Activated CD8-positive, alpha-beta memory T cell treated with anti-CD3 and anti-CD28 coated beads, Interleukin-2, amount 50 U/mL, for 4 hours (primary cell): Measurements from ENCODE around the gene IQCH.
"Not testable (repeated sequence)": the region's sequence is repeated elsewhere in the genome, so short reads cannot be mapped to it uniquely, and the experiment has no call there.

ENCODE experiments used
- DNase-seq: peaks from one replicate; pipeline ENCODE4 v3.0.0-alpha.2; 2020

IQCH gene

DNA sequence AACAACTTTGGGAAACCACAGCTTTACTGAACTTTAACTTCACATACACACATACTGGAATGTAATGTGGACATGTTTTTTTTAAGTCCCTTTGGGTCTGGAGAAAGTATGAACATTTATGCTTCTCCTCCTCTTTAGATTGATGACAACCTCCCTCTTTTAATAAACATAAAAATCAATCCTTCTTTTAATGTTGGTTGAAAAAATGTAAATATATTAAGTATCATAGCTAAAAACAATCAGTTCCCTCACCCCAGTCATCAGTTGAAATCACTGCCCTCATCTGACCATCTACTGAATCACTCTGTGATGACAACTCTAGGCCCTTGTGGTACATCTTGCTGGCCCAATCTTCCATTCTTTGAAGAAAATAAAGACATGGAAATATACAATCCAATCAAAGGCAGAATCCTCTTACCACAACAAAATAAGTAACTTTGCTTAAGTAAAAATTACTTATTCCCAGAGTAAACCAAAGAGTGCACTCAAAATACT, 6.5 kb upstream of the IQCH start:
- no peak for DNase-seq

DNA sequence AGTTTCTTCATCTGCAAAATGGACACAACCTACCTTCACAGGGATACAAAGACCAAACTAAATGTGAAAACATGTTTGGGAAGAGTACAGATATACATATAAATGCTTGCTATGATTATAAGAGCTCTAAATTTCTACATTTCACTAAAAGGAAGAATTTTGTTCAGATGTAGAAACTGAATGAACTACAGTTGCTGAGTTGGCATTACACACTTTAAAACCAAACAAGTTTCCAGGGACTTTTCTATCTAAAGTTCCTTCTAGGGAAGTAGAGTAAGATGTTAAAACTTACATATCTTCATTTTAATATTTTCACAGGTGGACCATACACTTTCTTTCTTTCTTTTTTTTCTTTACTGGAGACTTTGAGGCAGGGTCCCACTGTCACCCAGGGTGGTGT, 4.8 kb upstream of the IQCH start:
- no peak for DNase-seq

DNA sequence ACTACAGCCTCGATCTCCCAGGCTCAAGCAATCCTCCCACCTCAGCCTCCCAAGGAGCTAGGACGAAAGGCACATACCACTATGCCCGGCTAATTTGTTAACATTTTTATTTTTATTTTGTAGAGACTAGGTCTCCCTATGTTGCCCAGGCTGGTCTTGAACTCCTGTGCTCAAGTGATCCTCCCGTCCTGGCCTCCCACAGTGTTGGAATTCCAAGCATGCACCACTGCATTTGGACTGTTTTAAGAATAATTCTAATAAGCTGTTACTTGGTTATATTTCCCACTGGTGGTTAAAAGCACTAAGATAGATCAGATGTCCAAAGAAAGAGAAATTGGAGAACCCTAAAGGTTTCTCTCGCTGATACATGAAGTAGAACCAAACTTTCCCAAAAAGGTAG, 3.3 kb upstream of the IQCH start:
- no peak for DNase-seq

DNA sequence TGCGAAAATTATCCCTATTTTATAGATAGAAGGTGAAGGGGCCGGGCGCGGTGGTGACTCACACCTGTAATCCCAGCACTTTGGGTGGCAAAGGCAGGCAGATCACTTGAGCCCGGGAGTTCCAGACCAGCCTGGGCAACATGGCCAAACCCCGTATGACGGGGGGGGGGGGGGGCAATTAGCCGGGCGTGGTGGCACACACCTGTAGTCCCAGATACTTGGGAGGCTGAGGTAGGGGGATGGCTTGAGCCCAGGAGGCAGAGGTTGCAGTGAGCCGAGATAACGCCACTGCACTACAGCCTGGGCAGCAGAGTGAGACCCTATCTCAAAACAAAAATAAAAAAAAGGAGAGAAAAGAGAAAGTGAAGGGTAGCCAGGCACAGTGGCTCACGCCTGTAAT, 1.5 kb upstream of the IQCH start:
- no peak for DNase-seq

DNA sequence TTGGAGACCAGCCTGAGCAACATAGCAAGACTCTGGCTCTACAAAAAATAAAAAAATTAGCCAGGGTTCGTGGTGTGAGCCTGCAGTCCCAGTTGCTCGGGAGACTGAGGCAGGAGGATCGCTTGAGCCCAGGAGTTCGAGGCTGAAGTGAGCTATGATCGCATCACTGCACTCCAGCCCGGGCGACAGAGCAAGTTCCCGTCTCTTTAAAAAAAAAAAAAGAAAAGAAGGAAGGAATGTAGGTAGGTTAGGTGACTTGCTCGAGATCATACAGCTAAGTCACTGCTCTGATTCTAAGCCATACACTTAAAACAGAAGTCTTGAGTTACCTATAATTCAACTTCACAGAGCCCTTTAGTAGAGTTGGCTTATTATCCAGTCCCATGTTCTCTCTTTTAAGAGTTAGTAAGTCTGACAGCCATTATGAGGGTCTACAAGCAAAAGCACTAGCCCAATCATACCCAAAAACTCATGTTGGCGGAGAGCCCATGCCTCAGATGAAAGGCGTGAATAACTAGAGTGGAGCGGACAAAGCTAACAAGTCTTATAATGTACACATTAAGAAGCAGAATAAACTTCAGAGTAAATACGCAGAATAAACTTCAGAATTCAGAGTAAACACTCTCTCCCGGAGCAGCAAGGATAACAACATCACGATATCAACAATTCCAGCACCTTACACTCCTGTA, 893 bp upstream of the IQCH start:
- no peak for DNase-seq

DNA sequence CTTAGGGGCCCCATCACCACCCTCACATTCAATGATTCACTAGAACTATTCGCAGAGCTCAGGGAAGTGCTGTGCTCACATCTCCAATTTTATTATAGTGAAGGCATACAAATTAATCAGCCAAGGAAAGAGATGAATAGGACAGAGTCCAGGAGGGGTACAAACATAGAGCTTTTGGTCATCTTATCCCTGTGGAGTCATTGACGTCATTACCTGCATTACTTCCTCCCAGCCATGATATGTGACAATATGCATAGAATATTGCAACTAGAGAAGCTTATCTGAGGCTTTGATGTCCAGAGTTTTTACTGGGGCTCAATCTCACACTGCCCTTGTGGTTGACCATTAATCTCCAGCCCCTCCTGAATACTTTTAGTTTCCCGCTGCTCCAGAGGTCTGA, 1.5 kb downstream of the IQCH start:
- no peak for DNase-seq

DNA sequence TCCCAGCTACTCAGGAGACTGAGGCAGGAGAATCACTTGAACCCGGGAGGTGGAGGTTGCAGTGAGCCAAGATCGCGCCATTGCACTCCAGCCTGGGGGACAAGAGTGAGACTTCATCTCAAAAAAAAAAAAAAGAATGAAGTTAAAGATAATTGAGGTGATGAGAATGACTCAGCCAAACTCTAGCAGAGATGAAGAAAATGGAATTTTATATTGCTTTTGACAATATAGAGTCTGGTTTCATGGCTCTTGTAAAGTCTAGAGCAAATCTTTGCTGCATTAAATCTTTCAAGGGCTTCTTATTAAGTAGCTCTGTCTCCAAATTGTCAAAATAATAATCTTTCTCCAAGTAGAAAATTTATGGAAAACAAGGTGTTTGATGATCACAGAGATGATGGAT, 3.8 kb downstream of the IQCH start:
- DNase-seq, result not testable (repeated sequence)

DNA sequence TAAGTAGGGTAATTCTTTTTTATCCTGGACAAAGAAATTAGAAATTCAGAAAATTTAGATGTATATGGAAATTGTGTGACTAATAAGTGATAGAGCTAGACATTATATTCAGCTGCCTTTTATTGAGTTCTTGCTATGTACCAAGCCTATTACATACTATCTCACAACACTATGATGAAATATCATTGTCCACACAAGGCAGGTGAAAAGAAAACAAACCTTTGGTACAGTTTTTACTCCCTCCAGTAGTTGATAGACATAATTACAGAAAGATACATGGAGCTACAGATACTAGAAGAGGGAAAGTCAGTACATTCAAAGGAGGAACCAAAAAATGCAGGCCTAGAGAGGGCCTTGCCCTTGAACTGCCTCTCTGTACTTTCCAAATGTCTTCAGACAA, 4.8 kb downstream of the IQCH start:
- no peak for DNase-seq

DNA sequence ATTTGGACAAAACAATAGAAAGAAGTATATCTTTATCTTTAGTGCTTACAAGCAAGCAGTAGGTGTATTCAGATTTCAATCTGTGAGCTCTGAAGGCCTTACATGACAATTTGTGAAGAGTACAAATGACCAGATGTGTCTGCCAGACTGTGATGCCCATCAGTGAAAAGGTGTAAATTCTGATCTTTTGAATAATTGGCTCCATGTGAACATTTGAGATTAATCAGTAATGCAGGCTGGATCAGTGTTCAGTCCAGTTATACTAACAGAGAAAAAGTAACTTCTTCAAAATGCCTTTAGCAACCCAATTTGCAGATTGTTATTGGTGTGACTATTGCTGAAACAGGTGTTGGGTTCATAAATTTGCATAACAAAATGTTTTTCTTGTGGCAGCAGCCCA, 5.2 kb downstream of the IQCH start:
- no peak for DNase-seq

DNA sequence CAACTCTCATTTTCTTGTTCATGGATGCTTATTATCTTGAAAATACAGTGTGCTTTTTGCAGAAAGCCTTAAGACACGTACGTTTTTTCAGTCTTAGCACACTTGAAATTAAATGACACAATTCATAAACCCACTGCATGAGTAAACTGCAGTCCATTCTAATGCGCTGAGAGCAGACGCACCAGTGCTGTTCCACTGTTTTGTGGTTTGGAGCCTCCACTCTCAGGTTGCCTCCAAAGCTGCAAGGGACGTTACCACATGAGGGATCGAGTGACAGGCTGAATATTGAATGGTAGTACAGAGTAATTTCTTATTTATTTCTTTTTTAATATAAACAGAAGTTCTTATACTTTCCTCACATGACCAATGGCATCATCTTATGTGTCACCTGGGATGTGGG, 12.3 kb downstream of the IQCH start:
- DNase-seq, result no peak

DNA sequence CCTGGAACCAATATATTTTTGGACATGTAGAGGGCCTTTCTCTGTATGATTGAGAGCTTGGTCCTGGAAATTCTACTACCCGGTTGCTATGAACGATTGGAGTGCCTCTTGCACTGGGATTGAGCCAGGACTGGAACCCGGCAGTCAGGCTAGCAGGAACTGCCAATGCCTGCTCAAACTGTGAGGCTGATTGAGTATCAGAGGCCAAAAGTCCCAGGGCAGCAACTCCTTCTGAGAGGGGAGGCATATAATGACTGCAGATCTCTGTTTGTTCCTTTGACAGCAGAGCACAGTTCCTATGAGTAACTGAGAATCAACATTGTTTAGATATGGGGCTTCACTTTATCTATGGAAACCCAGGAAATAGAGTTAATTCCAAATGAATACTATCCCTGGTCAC, 12.9 kb downstream of the IQCH start:
- no peak for DNase-seq

DNA sequence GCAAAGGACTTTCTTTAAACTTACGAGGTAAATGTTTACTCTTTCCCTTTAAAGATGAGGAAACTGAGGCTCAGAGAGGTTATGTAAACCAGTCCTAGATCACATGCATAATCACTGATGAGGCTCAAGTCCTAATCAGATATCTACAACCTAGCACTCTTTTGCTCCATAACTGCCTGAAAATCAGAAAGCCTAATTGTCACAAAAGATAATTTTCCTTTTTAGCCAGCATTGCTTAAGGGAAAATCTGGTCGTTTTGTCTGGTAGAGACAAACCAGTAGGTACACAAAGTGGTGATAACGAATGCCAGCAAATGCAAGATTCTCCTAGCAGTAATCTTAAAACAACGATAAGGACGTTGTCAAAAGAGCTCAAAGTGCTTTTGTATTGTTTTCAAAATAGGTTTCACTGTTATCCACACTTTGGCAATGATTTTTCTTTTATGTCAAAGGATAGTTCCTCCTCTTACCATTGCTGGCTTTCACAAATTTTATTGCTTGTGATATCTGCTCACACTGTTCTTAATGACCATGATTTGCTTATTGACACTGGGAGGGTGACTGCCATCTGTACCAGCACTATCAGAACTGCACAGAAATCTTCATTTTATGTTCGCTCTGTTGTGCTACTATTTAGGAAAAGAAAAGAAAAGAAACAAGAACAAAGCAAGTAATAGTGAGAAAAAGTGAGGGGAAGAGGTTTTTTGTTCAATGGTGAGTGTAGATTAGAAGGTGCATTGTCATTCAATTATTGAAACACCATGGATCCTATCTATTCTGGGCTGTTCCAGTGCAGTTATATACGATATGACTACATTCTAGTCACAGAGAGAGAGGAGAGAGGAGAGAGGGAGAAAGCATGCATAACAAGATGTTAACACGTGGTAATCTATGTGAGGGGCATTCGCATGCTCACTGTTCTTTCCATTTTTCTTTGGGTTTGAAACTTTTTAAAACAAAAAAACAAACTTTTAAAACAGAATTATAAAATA, 13.7 kb downstream of the IQCH start:
- no peak for DNase-seq

DNA sequence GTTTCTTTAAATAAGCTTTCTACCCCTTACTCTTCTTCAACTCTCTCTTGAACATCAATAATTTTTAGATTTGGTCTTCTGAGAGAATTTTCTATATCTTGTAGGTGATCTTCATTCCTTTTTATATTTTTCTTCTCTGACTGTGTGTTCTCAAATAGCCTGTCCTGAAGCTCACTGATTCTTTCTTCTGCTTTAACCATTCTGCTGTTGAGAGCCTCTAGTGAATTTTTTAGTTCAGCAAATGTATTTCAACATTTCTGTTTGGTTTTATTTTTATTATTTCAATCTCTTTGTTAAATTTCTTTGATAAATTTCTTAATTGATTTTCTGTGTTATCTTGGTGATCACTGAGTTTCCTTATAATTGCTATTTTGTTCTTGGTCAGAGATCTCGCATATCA, 19.6 kb downstream of the IQCH start:
- DNase-seq, result no peak

DNA sequence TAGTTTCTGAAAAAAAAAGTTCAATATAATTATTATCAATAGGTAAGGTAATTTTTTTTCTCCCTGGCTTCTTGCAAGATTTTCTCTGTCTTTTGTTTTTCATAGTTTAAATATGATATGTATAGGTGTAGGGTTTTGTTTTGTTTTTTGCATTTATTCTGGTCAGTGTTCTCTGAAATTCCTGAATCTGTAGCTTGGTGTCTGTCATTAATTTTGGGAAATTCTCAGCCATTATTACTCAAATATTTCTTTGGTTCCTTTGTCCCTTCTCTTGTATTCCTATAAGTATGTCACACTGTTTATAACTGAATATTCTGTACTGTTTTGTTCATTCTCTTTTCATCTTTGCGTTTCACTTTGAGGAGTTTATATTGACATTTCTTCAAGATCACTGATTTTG, 22.1 kb downstream of the IQCH start:
- DNase-seq, result no peak

DNA sequence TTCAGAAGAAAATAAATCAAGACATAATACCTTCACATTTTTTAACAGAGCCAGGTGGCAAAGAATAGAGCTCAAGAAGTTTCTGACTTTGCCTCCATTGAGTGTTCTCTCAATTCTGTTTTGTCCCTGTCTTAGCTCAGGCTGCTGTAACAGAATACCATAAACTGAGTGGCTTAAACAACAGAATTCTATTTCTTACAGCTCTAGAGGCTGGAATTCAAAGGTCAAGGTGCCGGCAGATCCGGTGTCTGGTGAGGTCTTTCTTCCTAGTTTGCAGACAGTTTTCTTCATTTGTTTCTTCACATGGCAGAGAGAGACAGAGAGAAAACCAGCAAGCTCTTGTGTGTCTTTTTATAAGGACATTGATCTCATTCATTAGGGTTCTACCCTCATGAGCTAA, 25.6 kb downstream of the IQCH start:
- DNase-seq, result no peak

DNA sequence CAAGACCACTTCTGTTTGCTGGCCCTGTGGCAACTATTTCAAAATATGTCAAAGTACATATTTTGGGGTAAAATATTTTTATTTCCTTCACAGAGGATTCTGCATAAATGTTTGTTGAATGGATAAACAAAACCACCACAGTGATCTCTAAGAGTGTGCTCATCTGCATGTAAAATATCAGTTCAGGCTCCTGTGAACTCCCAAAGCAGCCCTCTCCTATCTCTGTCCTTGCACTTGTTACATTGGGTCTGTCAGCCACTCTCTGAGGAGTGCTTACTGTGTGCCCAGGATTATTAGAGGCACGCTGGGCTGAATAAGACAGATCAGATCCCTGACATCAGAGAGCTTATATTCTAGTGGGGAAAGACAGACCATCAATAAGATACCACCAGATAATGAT, 27.1 kb downstream of the IQCH start:
- DNase-seq, result no peak

DNA sequence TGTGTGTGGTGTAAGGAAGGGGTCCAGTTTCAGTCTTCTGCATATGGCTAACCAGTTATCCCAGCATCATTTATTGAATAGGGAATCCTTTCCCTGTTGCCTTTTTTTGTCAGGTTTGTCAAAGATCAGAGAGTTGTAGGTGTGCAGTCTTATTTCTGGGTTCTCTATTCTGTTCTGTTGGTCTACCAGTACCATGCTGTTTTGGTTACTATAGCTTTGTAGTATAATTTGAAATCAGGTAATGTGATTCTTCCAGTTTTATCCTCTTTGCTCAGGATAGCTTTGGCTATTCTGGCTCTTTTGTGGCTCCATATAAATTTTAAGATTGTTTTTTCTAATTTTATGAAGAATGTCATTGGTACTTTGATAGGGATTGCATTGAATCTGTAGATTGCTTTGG, 31.0 kb downstream of the IQCH start:
- DNase-seq, result not testable (repeated sequence)

DNA sequence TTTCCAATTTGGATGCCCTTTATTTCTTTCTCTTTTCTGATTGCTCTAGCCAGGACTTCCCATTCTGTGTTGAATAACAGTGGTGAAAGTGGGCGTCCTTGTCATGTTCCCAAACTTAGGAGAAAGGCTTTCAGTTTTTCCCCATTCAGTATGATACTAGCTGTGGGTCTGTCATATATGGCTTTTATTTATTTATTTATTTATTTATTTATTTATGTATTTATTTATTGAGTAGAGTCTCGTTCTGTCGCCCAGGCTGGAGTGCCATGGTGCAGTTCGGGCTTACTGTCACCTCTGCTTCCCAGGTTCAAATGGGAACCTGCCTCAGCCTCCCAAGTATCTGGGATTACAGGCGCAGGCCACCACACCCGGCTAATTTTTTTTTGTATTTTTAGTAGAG, 31.8 kb downstream of the IQCH start:
- DNase-seq, result not testable (repeated sequence)

DNA sequence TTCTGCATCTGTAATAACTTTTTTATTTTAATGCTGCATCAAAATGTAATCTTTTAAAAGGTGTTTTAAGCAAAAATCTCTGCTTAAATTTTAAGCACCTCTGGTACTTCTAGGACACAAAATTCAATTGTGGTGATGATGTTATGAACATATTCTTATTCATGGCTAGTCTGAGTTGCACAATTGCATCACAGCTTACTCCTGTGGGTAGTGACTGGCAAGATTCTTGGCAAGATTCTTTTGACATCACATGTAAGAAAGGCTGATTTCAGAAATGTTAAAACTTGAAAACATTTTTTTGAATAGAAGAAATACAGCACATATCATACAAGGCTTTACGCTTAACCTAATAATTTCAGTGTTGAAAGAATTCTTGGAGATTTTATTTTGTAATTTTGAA, 35.7 kb downstream of the IQCH start:
- no peak for DNase-seq

DNA sequence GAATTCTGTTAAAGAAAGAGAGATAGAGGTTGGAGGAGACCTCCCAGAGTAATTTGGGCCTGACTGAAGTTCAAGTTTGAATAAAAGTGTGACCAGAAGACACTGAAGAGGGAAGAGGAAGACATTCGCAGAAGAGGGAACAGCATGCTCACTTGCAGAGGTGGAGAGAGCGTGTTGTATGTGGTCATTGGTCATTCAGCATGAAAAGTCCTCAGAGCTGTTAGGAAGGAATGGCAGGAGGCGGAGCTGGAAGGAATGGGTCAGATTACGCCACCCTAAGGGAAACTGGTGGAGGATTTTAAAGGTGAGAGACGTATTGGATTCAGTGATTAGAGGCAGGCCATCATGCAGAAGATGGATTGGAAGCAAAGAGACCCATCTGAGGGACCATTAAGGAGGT, 41.6 kb downstream of the IQCH start:
- no peak for DNase-seq

DNA sequence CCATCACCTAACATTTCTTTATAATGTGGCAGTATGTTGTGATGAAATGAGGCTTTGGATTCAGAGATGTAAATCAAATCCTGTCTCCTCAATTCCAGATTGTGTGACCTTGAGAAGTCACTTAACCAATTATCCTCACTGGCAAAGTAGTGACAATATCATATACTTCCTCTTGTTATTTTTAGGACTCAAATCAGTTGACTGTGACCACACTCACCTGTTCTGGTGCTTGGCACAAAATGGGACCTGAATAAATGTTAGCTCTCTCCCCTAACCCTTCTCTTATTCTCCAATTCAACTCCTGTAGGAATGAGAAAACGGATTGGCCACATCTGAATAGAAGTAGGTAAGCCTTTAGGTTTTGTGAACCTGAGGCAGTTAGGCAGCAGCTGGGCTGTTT, 42.1 kb downstream of the IQCH start:
- no peak for DNase-seq

DNA sequence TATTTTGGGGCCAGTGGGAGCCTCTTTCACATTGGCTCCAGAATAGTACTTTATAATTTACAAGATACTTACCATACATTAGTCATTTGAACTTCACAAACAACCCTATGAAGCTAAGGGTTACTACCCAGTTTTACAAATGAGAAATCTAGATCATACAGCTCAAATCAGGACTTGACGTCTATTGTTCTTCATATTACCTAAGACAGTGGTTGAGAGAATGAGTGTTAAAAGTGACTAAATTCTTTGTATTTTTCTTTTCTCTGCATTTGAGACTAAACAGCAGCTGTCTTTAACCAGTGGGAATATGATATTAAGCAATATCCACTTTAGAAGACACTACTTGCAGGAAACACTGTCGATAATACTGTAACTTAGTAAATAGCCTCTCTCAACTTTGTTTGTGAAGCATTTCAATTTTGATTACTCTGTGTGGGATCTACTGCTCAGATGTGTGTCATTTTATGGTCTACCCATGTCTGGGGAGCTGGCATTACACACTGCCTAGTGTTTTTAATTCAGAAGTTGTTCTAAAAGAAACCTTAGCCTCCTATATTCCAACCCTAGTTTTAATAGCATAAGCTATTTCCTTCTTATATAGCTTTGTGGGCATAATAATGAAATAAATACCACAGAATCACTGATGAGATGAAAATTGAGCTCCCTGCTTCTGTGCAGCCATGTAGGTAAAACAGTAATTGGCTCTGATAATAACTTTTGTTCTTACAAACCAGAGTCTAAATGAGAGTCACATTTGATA, 45.9 kb downstream of the IQCH start:
- DNase-seq, result no peak
